HG03432 (cell line): ENCODE data around the gene SKIL.

Experiments used
- ATAC-seq: cut with Tn5 transposase; IDR thresholded peaks from one replicate; pipeline ENCODE4 v1.9.1; 2021; ENCODE audit warnings: mild to moderate bottlenecking, moderate library complexity; ENCODE audit not compliant: unreplicated experiment

Gene SKIL

GRCh38 chr3:170431054-170431453 is 73.5 kb downstream of the SKIL start:
- ATAC-seq = no peak

GRCh38 chr3:170432416-170432815 is 74.9 kb downstream of the SKIL start:
- ATAC-seq = no peak

- ATAC-seq = no peak
Measured at GRCh38 chr3:170436697-170437096, 79.2 kb downstream of the SKIL start.

- no peak for ATAC-seq
Measured at GRCh38 chr3:170437176-170437575, 79.7 kb downstream of the SKIL start.

- no peak for ATAC-seq
Measured at GRCh38 chr3:170437696-170438407, 80.3 kb downstream of the SKIL start.

- no peak for ATAC-seq
Measured at GRCh38 chr3:170438836-170439235, 81.3 kb downstream of the SKIL start.

- ATAC-seq = no peak
Measured at GRCh38 chr3:170440344-170440743, 82.8 kb downstream of the SKIL start.

- no peak for ATAC-seq
Measured at GRCh38 chr3:170441412-170441811, 83.9 kb downstream of the SKIL start.

GRCh38 chr3:170442947-170443346 is 85.4 kb downstream of the SKIL start:
- ATAC-seq = no peak

- no peak for ATAC-seq
Measured at GRCh38 chr3:170443457-170443856, 85.9 kb downstream of the SKIL start.
